ENCODE measurements around the gene PDIA2. TPM values are rescaled to one million over a fixed set of nuclear protein-coding genes. Genes with fewer than 3 reads are reported as not detected.

The PDIA2 gene
- total and polyA plus RNA-seq, 7 donors = 0.60 to 5.5 (median 0.82) TPM; not detected in 1

DNA sequence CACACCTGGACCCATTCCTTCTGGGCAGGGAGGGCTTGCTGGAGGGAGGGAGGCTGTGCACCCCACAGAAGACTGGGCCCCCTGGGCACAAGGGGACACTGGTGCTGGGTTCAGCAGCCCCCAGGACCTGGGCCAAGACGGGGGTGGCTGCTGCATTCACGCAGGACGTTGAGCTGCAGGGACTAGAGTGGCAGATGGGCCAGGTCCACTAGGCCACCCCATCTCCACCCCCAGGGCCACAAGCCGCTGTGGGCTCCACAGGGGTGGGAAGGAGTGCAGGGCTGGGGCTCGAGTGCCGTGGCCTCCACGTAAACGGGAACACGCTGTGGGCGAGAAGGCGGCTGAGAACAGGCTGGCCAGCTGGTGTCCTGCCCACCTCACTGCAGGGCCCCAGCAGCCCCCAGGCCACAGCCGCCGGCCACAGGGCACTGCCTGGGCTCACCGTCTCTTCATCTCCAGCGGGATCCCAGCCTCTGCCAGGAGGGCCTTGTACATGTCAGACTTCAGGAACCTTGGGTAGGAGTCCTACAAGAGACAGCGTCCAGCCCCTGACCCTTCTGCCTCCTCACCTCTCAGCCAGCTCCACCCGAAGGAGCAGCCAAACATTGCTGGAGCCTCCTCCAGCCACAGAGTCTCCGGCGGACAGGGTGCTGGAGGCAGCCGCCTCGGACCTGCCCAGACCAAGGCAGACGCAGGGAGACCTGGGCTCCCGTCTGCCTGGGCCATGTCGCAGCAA, 13.7 kb upstream of the PDIA2 start:
- no peaks in the 10 kb centered on the region for H3K9me3 ChIP-seq
- no peak for DNase-seq
- H3K4me3 ChIP-seq = no peak overlapping the region
- H3K27ac ChIP-seq = no peak overlapping the region
- TF ChIP-seq EP300 (IDR thresholded peaks at IDR 0.05) = no peak
- TF ChIP-seq POLR2A (IDR thresholded peaks at IDR 0.05) = no peak
- TF ChIP-seq POLR2AphosphoS5 (IDR thresholded peaks at IDR 0.05) = no peak
- TF ChIP-seq, protein P1, sequence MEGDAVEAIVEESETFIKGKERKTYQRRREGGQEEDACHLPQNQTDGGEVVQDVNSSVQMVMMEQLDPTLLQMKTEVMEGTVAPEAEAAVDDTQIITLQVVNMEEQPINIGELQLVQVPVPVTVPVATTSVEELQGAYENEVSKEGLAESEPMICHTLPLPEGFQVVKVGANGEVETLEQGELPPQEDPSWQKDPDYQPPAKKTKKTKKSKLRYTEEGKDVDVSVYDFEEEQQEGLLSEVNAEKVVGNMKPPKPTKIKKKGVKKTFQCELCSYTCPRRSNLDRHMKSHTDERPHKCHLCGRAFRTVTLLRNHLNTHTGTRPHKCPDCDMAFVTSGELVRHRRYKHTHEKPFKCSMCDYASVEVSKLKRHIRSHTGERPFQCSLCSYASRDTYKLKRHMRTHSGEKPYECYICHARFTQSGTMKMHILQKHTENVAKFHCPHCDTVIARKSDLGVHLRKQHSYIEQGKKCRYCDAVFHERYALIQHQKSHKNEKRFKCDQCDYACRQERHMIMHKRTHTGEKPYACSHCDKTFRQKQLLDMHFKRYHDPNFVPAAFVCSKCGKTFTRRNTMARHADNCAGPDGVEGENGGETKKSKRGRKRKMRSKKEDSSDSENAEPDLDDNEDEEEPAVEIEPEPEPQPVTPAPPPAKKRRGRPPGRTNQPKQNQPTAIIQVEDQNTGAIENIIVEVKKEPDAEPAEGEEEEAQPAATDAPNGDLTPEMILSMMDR (IDR thresholded peaks at IDR 0.05) = no peak
- intact Hi-C loops (cut with DNase I) = no loop called here
- peaks cover 0 to 10% (median 7%) of the 10 kb centered on the region in 4 donors for H3K36me3 ChIP-seq
- H3K4me1 ChIP-seq = peaks cover 0 to 1% (median 0%) of the 10 kb centered on the region in 4 donors
- no peaks in the 10 kb centered on the region for H3K27me3 ChIP-seq
- 88 to 89% methylated on average over 24 of the region's 24 CpGs for WGBS, 2 donors

DNA sequence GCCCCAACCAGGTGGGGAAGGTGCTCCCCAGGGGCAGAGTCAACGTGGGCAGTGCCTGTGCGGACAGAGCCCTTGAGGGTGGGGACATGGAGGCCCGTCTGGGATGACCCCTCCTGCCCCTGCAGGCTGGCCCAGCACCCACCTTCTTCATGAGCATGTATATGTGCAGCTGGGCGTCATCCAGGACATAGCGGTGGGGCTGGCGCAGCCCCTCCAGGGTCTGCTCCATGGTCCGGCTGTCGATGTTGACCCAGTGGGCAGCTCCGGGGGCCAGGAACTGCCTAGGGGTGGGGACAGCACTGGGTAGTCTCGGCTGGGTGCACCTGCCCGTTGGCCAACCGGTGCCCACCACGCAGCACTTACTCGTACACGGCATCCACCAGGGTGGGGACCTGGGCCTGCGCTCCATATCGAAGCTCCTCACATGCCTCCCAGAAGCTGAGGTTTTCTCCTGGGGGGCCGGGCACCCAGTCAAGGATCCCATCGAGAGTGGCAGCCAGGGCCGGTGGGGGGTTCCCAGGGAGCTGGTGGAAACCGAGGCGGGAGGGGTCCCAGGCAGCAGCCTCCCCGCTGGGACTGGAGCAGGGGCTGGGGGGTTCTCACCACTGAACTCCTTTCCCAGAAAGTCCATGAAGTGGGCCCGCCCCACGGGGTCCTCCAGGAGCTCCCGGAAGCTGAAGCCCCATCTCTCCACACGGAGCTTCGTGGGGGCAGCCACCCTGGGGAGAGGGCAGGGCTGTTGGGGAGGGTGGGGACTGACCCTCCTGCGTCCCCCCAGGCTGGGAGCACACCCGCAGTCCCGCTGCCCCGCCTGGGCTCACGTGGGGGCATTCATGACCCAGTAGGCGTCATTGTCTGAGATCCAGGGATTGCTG, 12.3 kb upstream of the PDIA2 start:
- H3K9me3 ChIP-seq = no peaks in the 10 kb centered on the region
- no peak overlapping the region for H3K27ac ChIP-seq
- no peak for DNase-seq
- H3K4me1 ChIP-seq = peaks cover 0 to 13% (median 10%) of the 10 kb centered on the region in 4 donors
- H3K27me3 ChIP-seq = peaks cover 0 to 12% (median 9%) of the 10 kb centered on the region in 3 donors
- intact Hi-C loops (cut with DNase I) = no loop called here
- no peak overlapping the region for H3K4me3 ChIP-seq
- 87 to 90% methylated on average over 34 of the region's 34 CpGs for WGBS, 2 donors
- TF ChIP-seq POLR2A (IDR thresholded peaks at IDR 0.05) (no peak), EP300 (IDR thresholded peaks at IDR 0.05) (no peak), POLR2AphosphoS5 (IDR thresholded peaks at IDR 0.05) (no peak)
- TF ChIP-seq, protein P1 (IDR thresholded peaks at IDR 0.05) = no peak
- H3K36me3 ChIP-seq = no peaks in the 10 kb centered on the region

DNA sequence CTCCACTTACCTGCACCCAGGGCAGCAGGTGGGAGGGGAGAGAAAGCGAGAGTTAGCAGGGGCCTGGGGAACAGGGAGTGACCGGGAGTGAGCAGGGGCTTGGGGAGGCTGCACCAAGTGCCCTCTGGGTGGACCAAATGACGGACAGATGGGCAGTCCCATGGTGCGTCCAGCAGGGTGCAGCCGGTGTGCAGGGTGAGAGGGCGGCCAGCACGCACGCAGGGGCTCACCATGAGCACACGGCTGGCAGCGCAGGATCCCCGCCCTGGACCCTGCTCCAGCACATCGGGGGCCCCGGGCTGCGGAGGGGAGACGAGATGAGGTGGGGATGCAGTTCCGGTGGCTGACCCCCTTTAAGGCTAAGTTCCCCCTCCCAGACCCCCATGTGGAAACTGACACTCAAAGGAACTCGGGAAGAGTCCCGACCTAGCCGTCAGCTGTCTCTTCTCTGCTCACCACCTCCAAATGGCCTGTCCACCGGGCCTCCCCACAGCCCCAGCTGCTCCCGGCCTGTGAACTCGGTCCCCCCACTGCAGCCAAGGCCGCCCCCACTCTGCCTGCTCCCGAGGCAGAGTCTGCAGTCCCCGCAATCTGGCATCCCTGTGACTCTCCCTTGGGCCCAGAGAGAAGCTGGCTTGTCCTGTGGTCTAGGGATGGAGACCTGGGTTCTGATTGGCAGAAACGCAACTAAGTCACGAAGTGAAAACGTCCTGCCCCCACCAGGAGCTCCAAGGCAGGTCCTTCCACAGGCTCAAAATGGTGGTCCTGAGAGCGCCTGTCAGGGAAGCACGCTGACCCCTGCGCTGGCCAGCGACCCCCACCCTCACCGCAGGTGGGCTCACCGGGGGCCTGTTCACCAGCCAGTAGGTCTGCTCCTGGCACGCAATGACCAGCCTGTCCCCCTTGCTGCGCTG, 10.1 kb upstream of the PDIA2 start:
- DNase-seq = no peak
- 58 to 80% methylated on average over 36 of the region's 36 CpGs for WGBS, 2 donors
- Histone ChIP-seq H3K27me3 (peaks cover 0 to 12% (median 9%) of the 10 kb centered on the region in 3 donors), H3K27ac (no peak overlapping the region), H3K4me3 (no peak overlapping the region), H3K9me3 (no peaks in the 10 kb centered on the region), H3K4me1 (peaks cover 0 to 18% (median 13%) of the 10 kb centered on the region in 4 donors), H3K36me3 (no peaks in the 10 kb centered on the region)
- TF ChIP-seq POLR2A (IDR thresholded peaks at IDR 0.05) = no peak
- TF ChIP-seq, protein P1 (IDR thresholded peaks at IDR 0.05) = no peak
- intact Hi-C loops (cut with DNase I) = no loop called here

DNA sequence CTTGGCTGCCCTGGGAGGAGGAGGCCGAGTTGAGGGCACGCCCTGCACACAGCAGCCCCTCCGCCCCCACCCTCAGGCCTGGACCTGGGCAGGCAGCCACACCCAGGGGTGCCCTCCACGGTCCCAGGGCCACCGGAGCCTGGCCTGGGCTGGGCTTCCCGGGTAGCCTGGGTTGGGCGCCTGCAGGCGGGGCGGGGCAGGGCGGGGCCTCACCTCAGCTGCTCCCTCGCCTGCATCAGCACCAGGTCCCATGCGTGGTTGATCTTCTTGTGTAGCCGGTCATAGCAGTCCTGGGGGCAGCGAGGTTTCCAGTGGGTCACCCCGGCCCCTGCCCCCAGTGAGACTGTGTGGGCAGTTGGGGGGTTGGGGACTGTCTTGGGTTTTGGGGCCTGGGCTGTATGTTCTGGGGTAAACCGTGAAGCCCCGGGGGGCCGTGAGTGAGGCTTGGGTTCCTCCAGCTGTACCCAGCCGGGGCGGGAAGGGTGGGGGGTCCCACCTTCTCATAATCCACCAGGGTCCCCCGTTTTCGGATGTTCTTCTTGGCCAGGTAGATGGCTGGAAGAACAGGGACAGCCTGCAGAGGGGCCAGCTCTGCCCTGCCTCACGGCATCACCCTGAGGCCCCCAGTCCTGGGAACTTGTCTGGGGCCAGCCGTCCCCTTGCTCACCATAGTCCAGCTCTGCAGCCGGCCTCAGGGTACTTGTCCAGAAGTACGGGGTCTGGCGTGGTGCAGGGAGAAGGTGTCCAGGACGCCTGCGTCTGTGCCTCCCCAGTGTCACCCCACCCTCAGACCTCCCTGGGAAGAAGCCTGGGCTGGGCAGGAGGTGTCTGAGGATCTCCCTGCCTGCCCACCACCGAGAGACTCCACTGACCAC, 9.2 kb upstream of the PDIA2 start:
- H3K27me3 ChIP-seq = peaks cover 0 to 12% (median 9%) of the 10 kb centered on the region in 3 donors
- no peaks in the 10 kb centered on the region for H3K9me3 ChIP-seq
- TF ChIP-seq, protein P1 (IDR thresholded peaks at IDR 0.05) = no peak
- TF ChIP-seq EP300 (IDR thresholded peaks at IDR 0.05) (no peak), POLR2AphosphoS5 (IDR thresholded peaks at IDR 0.05) (no peak), POLR2A (IDR thresholded peaks at IDR 0.05) (no peak)
- no peaks in the 10 kb centered on the region for H3K36me3 ChIP-seq
- H3K27ac ChIP-seq = no peak overlapping the region
- 31 to 76% methylated on average over 30 of the region's 30 CpGs for WGBS, 2 donors
- peaks cover 0 to 18% (median 13%) of the 10 kb centered on the region in 4 donors for H3K4me1 ChIP-seq
- DNase-seq = no peak
- no peak overlapping the region for H3K4me3 ChIP-seq
- intact Hi-C loops (cut with DNase I) = loop anchor here (2.0 kb wide), 1 partner anchor 77 kb away; no protein-coding TSS in a partner anchor
